ENCODE results near the gene DYRK4. TPM values are rescaled to one million over a fixed set of nuclear protein-coding genes. Genes with fewer than 3 reads are reported as not detected.
A peak's percentile ranks its signal among the peaks of the same experiment; 100 is the strongest.

Gene DYRK4
- total RNA-seq, 1 experiment from 2014 or later, result 23.7 TPM

DNA sequence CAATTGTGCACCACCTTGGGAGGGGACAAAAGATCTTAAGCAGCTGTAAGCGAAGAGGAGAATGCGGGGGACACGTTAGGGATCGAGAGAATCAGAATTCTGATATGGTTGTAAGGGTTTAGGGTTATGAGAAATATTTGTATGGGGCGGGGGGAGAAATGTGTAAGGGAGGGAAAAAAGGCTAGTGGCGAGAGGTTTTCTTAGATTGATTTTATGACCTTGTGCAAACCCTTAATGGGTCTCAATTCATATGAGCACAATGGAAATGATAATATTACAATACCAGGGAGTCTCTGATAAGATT is 87.3 kb downstream of the DYRK4 start:
- BruUV-seq (replicated peaks), result no TSS peak
- Histone ChIP-seq H3K4me3 (ENCODE audit: low read depth, low read length, poor library complexity, severe bottlenecking) (peak overlapping the region; percentile 89), H3K36me3 (ENCODE audit: insufficient read depth, low read length, poor library complexity, severe bottlenecking) (no peaks in the 10 kb centered on the region), H3K27me3 (replicated peaks; ENCODE audit: insufficient read depth, low read depth, low read length, poor library complexity) (peaks cover 15% of the 10 kb centered on the region), H3K27ac (ENCODE audit: low read depth, low read length, poor library complexity, severe bottlenecking) (peak overlapping the region; percentile 83), H3K9me3 (ENCODE audit: low read depth, low read length, poor library complexity, severe bottlenecking) (no peaks in the 10 kb centered on the region), H3K4me1 (ENCODE audit: insufficient read depth, low read length, poor library complexity, severe bottlenecking) (peaks cover 14% of the 10 kb centered on the region)
- TF ChIP-seq EZH2 (IDR thresholded peaks at IDR 0.05; ENCODE audit: borderline replicate concordance, low read depth, low read length, poor library complexity, severe bottlenecking), result no peak
- TF ChIP-seq, protein P1, sequence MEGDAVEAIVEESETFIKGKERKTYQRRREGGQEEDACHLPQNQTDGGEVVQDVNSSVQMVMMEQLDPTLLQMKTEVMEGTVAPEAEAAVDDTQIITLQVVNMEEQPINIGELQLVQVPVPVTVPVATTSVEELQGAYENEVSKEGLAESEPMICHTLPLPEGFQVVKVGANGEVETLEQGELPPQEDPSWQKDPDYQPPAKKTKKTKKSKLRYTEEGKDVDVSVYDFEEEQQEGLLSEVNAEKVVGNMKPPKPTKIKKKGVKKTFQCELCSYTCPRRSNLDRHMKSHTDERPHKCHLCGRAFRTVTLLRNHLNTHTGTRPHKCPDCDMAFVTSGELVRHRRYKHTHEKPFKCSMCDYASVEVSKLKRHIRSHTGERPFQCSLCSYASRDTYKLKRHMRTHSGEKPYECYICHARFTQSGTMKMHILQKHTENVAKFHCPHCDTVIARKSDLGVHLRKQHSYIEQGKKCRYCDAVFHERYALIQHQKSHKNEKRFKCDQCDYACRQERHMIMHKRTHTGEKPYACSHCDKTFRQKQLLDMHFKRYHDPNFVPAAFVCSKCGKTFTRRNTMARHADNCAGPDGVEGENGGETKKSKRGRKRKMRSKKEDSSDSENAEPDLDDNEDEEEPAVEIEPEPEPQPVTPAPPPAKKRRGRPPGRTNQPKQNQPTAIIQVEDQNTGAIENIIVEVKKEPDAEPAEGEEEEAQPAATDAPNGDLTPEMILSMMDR (conservative IDR thresholded peaks at IDR 0.05; ENCODE audit: low read depth, low read length), result no peak
- no peak for DNase-seq (ENCODE audit: low spot score)
- intact Hi-C loops (cut with micrococcal nuclease; ENCODE audit: unreplicated experiment), result no loop called here
- ChIA-PET POLR2A (ENCODE audit: low non-redundant PET) (interaction anchor here (0.5 kb wide), 1 partner anchor 104 kb away, joined by 3 read pairs; no protein-coding TSS in a partner anchor), CTCF (no interaction called here)

DNA sequence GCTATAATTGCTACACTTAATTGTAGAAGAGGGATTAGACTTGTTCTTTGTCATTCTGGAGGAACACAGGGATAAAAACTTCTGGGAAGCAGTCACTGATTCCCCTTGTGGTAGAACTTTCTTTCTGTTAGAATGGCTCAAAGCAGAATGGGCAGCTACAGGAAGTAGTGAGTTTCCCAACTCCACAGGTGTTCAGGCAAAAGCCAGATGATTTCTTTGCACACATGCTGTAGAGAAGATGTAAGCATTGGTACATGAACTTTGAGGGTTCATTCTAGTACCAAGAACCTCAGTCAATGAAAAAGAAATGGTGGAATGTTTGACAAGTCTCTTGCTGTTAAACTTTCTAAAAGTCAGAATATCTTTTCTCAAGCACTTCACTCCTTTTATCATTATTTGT is 91.2 kb downstream of the DYRK4 start:
- ChIA-PET CTCF (no interaction called here), POLR2A (ENCODE audit: low non-redundant PET) (no interaction called here)
- DNase-seq (ENCODE audit: low spot score), result no peak
- H3K27me3 ChIP-seq (replicated peaks; ENCODE audit: insufficient read depth, low read depth, low read length, poor library complexity), result no peaks in the 10 kb centered on the region
- no peak overlapping the region for H3K4me3 ChIP-seq (ENCODE audit: low read depth, low read length, poor library complexity, severe bottlenecking)
- intact Hi-C loops (cut with micrococcal nuclease; ENCODE audit: unreplicated experiment), result no loop called here
- no TSS peak for BruUV-seq (replicated peaks)
- H3K27ac ChIP-seq (ENCODE audit: low read depth, low read length, poor library complexity, severe bottlenecking), result no peak overlapping the region
- H3K36me3 ChIP-seq (ENCODE audit: insufficient read depth, low read length, poor library complexity, severe bottlenecking), result peaks cover 35% of the 10 kb centered on the region
- no peaks in the 10 kb centered on the region for H3K9me3 ChIP-seq (ENCODE audit: low read depth, low read length, poor library complexity, severe bottlenecking)
- peaks cover 9% of the 10 kb centered on the region for H3K4me1 ChIP-seq (ENCODE audit: insufficient read depth, low read length, poor library complexity, severe bottlenecking)
- TF ChIP-seq EZH2 (IDR thresholded peaks at IDR 0.05; ENCODE audit: borderline replicate concordance, low read depth, low read length, poor library complexity, severe bottlenecking), result no peak
- TF ChIP-seq, protein P1 (conservative IDR thresholded peaks at IDR 0.05; ENCODE audit: low read depth, low read length), result no peak

DNA sequence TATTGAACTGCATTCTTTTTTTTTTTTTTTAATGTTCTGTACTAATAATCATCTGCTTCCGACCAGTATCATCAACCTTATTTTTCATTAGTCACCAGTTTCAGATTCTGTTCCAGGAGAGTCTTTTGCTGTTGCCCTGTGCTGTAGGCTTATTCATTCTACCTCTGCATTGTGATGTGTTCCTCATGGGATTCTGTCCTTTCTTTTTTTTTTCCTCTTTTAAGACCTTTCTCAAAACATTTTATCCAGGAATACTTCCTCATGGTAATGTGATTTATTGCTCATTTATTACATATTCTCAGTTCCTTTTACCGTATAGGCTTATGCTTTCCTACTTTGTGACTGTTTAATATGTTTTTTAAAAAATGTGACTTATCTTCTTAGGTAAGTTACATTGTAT is 91.7 kb downstream of the DYRK4 start:
- CTCF ChIA-PET, result no interaction called here
- no peaks in the 10 kb centered on the region for H3K27me3 ChIP-seq (replicated peaks; ENCODE audit: insufficient read depth, low read depth, low read length, poor library complexity)
- no peak overlapping the region for H3K27ac ChIP-seq (ENCODE audit: low read depth, low read length, poor library complexity, severe bottlenecking)
- POLR2A ChIA-PET (ENCODE audit: low non-redundant PET), result no interaction called here
- peaks cover 8% of the 10 kb centered on the region for H3K4me1 ChIP-seq (ENCODE audit: insufficient read depth, low read length, poor library complexity, severe bottlenecking)
- H3K9me3 ChIP-seq (ENCODE audit: low read depth, low read length, poor library complexity, severe bottlenecking), result no peaks in the 10 kb centered on the region
- no peak overlapping the region for H3K4me3 ChIP-seq (ENCODE audit: low read depth, low read length, poor library complexity, severe bottlenecking)
- TF ChIP-seq, protein P1 (conservative IDR thresholded peaks at IDR 0.05; ENCODE audit: low read depth, low read length), result no peak
- no peak for TF ChIP-seq EZH2 (IDR thresholded peaks at IDR 0.05; ENCODE audit: borderline replicate concordance, low read depth, low read length, poor library complexity, severe bottlenecking)
- no TSS peak for BruUV-seq (replicated peaks)
- no peak for DNase-seq (ENCODE audit: low spot score)
- H3K36me3 ChIP-seq (ENCODE audit: insufficient read depth, low read length, poor library complexity, severe bottlenecking), result peaks cover 38% of the 10 kb centered on the region
- intact Hi-C loops (cut with micrococcal nuclease; ENCODE audit: unreplicated experiment), result no loop called here

Other genes with a start within 250 kb of the DYRK4 start
- 11.6 and 15.5 TPM in 2 replicates for gene TIGAR, start 241.0 kb upstream of the DYRK4 start, total RNA-seq (2021)
- gene FGF23, start 182.5 kb upstream of the DYRK4 start, total RNA-seq (2021), result not detected in 2 replicates
- gene FGF6, start 116.4 kb upstream of the DYRK4 start, total RNA-seq (2021), result not detected in 2 replicates
- gene RAD51AP1, start 23.3 kb upstream of the DYRK4 start, total RNA-seq (2021), result 58.9 and 62.5 TPM in 2 replicates
- 1.0 and 1.7 TPM in 2 replicates for gene AKAP3, start 86.8 kb downstream of the DYRK4 start, total RNA-seq (2021)
- gene NDUFA9, start 86.9 kb downstream of the DYRK4 start, total RNA-seq (2021), result 181 and 199 TPM in 2 replicates
- not detected in 2 replicates for gene GALNT8, start 158.2 kb downstream of the DYRK4 start, total RNA-seq (2021)